Endothelial cell of umbilical vein (primary cell): ENCODE data around the gene COA3. TPM values are rescaled to one million over a fixed set of nuclear protein-coding genes. Genes with fewer than 3 reads are reported as not detected.

ENCODE experiments used
- BruUV-seq: library from RNA; stranded (reverse); fragments of 400-500 nt; replicated peaks from 2 replicates; lab custom pipeline; 2021; lab: Mats Ljungman, UMichigan
- CTCF ChIA-PET: fragments of 300-600, 350-600 bp; sonication (Branson Sonifier 250); formaldehyde crosslinking; loops from one replicate; lab custom pipeline; 2021; ENCODE audit warnings: antibody characterized with exemption, inconsistent platforms; lab: Charles Lee
- POLR2A ChIA-PET: fragments of 300-600, 350-600 bp; sonication (Branson Sonifier 250); formaldehyde crosslinking; loops from one replicate; lab custom pipeline; 2021; ENCODE audit warnings: antibody characterized with exemption, inconsistent platforms; lab: Charles Lee
- DNase-seq: peaks from one replicate; pipeline ENCODE4 v3.0.0-alpha.2; 2011; ENCODE audit warnings: low read depth, low spot score
- FAIRE-seq: peaks from 2 replicates; lab custom pipeline; 2011; peaks lifted over from hg19 to GRCh38; lab: Jason Lieb, UNC
- H2AFZ ChIP-seq: 2 replicates; pipeline ENCODE4 v1.6.0; 2012; ENCODE audit warnings: low read depth, low read length, control low read depth, inconsistent platforms
- H3K27ac ChIP-seq: 2 replicates; pipeline ENCODE4 v1.5.1; 2011; ENCODE audit warnings: low read depth, mild to moderate bottlenecking, control low read depth, low read length, moderate library complexity; ENCODE audit not compliant: insufficient read depth
- H3K27me3 ChIP-seq, 2 experiments: 2 replicates each; pipeline versions ENCODE4 v1.6.0 to v1.6.1; 2011; ENCODE audit warnings: low read length in 2 of 2, mixed read lengths in 1 of 2; ENCODE audit not compliant: control insufficient read depth in 2 of 2, insufficient read depth in 2 of 2
- H3K36me3 ChIP-seq, 2 experiments: 2 replicates in 1 of 2; 3 replicates in 1 of 2; pipeline ENCODE4 v1.5.1; 2011; ENCODE audit warnings: low read length in 2 of 2, mild to moderate bottlenecking in 1 of 2, moderate library complexity in 1 of 2; ENCODE audit not compliant: control insufficient read depth in 2 of 2, insufficient read depth in 2 of 2; ENCODE audit errors: extremely low read depth in 1 of 2
- H3K4me1 ChIP-seq: 3 replicates; pipeline ENCODE4 v1.5.1; 2011; ENCODE audit warnings: mild to moderate bottlenecking, low read length; ENCODE audit not compliant: control insufficient read depth, insufficient read depth; ENCODE audit errors: extremely low read depth
- H3K4me2 ChIP-seq: 2 replicates; pipeline ENCODE4 v1.6.1; 2011; ENCODE audit warnings: low read length, control low read depth, mixed read lengths; ENCODE audit not compliant: insufficient read depth
- H3K4me3 ChIP-seq, 3 experiments: fragments of 200-600 bp in 1 of 3; sonication (generic), shearing (Covaris generic) in 1 of 3; replicated peaks in 1 of 3; 2 replicates each; pipeline ENCODE4 v1.5.1; 2011 to 2016; ENCODE audit warnings: control low read depth in 3 of 3, low read length in 3 of 3, mild to moderate bottlenecking in 2 of 3, inconsistent platforms in 1 of 3, low read depth in 1 of 3, moderate library complexity in 1 of 3; ENCODE audit not compliant: insufficient read depth in 1 of 3
- H3K79me2 ChIP-seq: 2 replicates; pipeline ENCODE4 v1.6.0; 2012; ENCODE audit warnings: low read length, inconsistent platforms; ENCODE audit not compliant: control insufficient read depth, insufficient read depth
- H3K9ac ChIP-seq: replicated peaks from 2 replicates; pipeline ENCODE3; 2011; ENCODE audit warnings: low read length, control low read depth; ENCODE audit not compliant: insufficient read depth; ENCODE audit errors: extremely low read depth
- H3K9me1 ChIP-seq: replicated peaks from 3 replicates; pipeline ENCODE4 v1.6.0; 2011; ENCODE audit warnings: mild to moderate bottlenecking, low read length; ENCODE audit not compliant: control insufficient read depth, insufficient read depth; ENCODE audit errors: extremely low read depth
- H3K9me3 ChIP-seq: replicated peaks from 2 replicates; pipeline ENCODE4 v1.5.1; 2012; ENCODE audit warnings: low read length, inconsistent platforms; ENCODE audit not compliant: control insufficient read depth, insufficient read depth
- H4K20me1 ChIP-seq: replicated peaks from 2 replicates; pipeline ENCODE3; 2011; ENCODE audit warnings: mild to moderate bottlenecking, low read length; ENCODE audit not compliant: control insufficient read depth, insufficient read depth; ENCODE audit errors: extremely low read depth
- CTCF ChIP-seq, 2 donors: IDR thresholded peaks; 1 replicate in 1 of 2; 2 replicates in 1 of 2; pipeline ENCODE4 v1.5.1; 2011; ENCODE audit warnings: low read length in 2 of 2, mild to moderate bottlenecking in 2 of 2, moderate library complexity in 2 of 2, control low read depth in 1 of 2, inconsistent platforms in 1 of 2, low read depth in 1 of 2; ENCODE audit not compliant: insufficient read depth in 1 of 2; ENCODE audit errors: extremely low read depth in 1 of 2
- EZH2 ChIP-seq: IDR thresholded peaks from 2 replicates; pipeline ENCODE4 v1.6.1; 2012; ENCODE audit warnings: borderline replicate concordance, low read depth, mild to moderate bottlenecking, moderate library complexity, low read length, inconsistent platforms; ENCODE audit not compliant: severe bottlenecking
- FOS ChIP-seq: IDR thresholded peaks from 2 replicates; pipeline ENCODE4 v1.6.1; 2011; ENCODE audit warnings: mild to moderate bottlenecking, low read length, moderate library complexity, borderline replicate concordance; ENCODE audit not compliant: insufficient read depth
- GATA2 ChIP-seq: IDR thresholded peaks from 2 replicates; pipeline ENCODE4 v1.7.0; 2011; ENCODE audit warnings: low read depth, mild to moderate bottlenecking, moderate library complexity, mixed read lengths, low read length; ENCODE audit not compliant: insufficient read length, insufficient read depth
- JUN ChIP-seq: IDR thresholded peaks from 2 replicates; pipeline ENCODE4 v1.6.1; 2011; ENCODE audit warnings: borderline replicate concordance, low read depth; ENCODE audit not compliant: insufficient read length, insufficient read depth
- MAX ChIP-seq: IDR thresholded peaks from 2 replicates; pipeline ENCODE4 v1.6.1; 2011; ENCODE audit not compliant: insufficient read depth, insufficient read length
- MYC ChIP-seq: IDR thresholded peaks from one replicate; pipeline ENCODE4 v1.6.1; 2011; ENCODE audit warnings: mild to moderate bottlenecking, low read depth, low read length
- POLR2A ChIP-seq: IDR thresholded peaks from 2 replicates; pipeline ENCODE4 v1.6.1; 2012; ENCODE audit warnings: low read depth, mild to moderate bottlenecking, control low read depth, low read length
- POLR2AphosphoS5 ChIP-seq: IDR thresholded peaks from 2 replicates; pipeline ENCODE4 v1.6.1; 2012; ENCODE audit warnings: low read depth, mild to moderate bottlenecking, control low read depth, low read length, moderate library complexity; ENCODE audit not compliant: insufficient read depth
- dilution Hi-C: fragments of 300-500 bp; cut with MboI; formaldehyde crosslinking; loops from one replicate; pipeline ENCODE4 v1.15.0; 2019; ENCODE audit warnings: low sequenced_read_pairs; ENCODE audit not compliant: extremely low pct_ligation_motif_present
- intact Hi-C: fragments of 100-400 bp; cut with micrococcal nuclease; formaldehyde crosslinking; loops from one replicate; pipeline ENCODE4 v1.10.0; 2022
- polyA plus RNA-seq, 4 experiments: library from polyadenylated mRNA; depleted of rRNA in 3 of 4; stranded (reverse) in 3 of 4; unstranded in 1 of 4; fragments of >200 nt; gene quantifications; 2 replicates each; pipeline versions ENCODE4 v1.2.1 to v1.2.3, GENCODE V29; 2011 to 2012; ENCODE audit warnings: missing spikeins in 1 of 4
- total RNA-seq: library from RNA; stranded (reverse); gene quantifications from 2 replicates; pipeline ENCODE4 v1.2.3, GENCODE V29; 2021

COA3 gene
- total and polyA plus RNA-seq, 2 donors (not counting 3 experiments of a cell fraction or from before 2014, with no cell fraction given), result 56.6 to 126 TPM

GRCh38 chr17:42821176-42821575, 22.7 kb upstream of the COA3 start:
- intact Hi-C loops, result loop anchor here (5.0 kb wide), 2 partner anchors 79 to 116 kb away; no protein-coding TSS in a partner anchor
- TF ChIP-seq FOS (no peak), JUN (no peak), MYC (no peak), EZH2 (no peak), POLR2A (no peak), POLR2AphosphoS5 (no peak), GATA2 (no peak), MAX (no peak), CTCF (IDR thresholded peaks at IDR 0.05; ENCODE audit: extremely low read depth in 1 of 2, insufficient read depth in 1 of 2, low read depth in 1 of 2, low read length in 2 of 2) (no peak)
- Histone ChIP-seq H3K27me3 (no peaks in the 10 kb centered on the region), H3K27ac (no peak overlapping the region), H2AFZ (no peak overlapping the region), H4K20me1 (no peaks in the 10 kb centered on the region), H3K9ac (no peak overlapping the region), H3K9me3 (no peaks in the 10 kb centered on the region), H3K36me3 (peaks cover 13 to 14% of the 10 kb centered on the region in 2 experiments), H3K4me3 (no peak overlapping the region), H3K9me1 (no peaks in the 10 kb centered on the region), H3K4me2 (no peak overlapping the region), H3K79me2 (peaks cover 16% of the 10 kb centered on the region), H3K4me1 (peaks cover 5% of the 10 kb centered on the region)
- no peak for DNase-seq
- ChIA-PET CTCF (interaction anchor here (1.3 to 2.4 kb wide), 6 partner anchors 18 to 243 kb away, joined by 3 to 10 read pairs (median 4); partner anchors contain the start of gene PSMC3IP), POLR2A (no interaction called here)
- dilution Hi-C loops, result no loop called here
- no TSS peak for BruUV-seq
- no peak for FAIRE-seq
